Gastroesophageal sphincter (tissue), 3 donors: ENCODE data around the gene RBM19.

Experiments used
- POLR2A ChIP-seq, 2 donors: fragments of 450-650 bp; IDR thresholded peaks; one replicate each; pipeline ENCODE4 v1.6.1; 2017; ENCODE audit warnings: antibody characterized with exemption in 2 of 2, mild to moderate bottlenecking in 2 of 2, moderate library complexity in 1 of 2
- POLR2AphosphoS5 ChIP-seq: sonication (generic); formaldehyde crosslinking; IDR thresholded peaks from one replicate; pipeline ENCODE4 v1.6.1; 2017; ENCODE audit warnings: antibody characterized with exemption
- TF ChIP-seq, protein P1 (sequence below), 4 experiments: fragments of 200-600 bp in 2 of 4; fragments of 450-650 bp in 2 of 4; sonication (generic) in 1 of 4; IDR thresholded peaks; one replicate each; pipeline ENCODE4 v1.5.1; 2017 to 2019; ENCODE audit warnings: antibody characterized with exemption in 4 of 4, mild to moderate bottlenecking in 2 of 4, moderate library complexity in 2 of 4

GRCh38 chr12:113779774-113780173, 186.4 kb downstream of the RBM19 start:
- TF ChIP-seq, protein P1, sequence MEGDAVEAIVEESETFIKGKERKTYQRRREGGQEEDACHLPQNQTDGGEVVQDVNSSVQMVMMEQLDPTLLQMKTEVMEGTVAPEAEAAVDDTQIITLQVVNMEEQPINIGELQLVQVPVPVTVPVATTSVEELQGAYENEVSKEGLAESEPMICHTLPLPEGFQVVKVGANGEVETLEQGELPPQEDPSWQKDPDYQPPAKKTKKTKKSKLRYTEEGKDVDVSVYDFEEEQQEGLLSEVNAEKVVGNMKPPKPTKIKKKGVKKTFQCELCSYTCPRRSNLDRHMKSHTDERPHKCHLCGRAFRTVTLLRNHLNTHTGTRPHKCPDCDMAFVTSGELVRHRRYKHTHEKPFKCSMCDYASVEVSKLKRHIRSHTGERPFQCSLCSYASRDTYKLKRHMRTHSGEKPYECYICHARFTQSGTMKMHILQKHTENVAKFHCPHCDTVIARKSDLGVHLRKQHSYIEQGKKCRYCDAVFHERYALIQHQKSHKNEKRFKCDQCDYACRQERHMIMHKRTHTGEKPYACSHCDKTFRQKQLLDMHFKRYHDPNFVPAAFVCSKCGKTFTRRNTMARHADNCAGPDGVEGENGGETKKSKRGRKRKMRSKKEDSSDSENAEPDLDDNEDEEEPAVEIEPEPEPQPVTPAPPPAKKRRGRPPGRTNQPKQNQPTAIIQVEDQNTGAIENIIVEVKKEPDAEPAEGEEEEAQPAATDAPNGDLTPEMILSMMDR (IDR thresholded peaks at IDR 0.05): no peak
- TF ChIP-seq POLR2AphosphoS5: no peak
- TF ChIP-seq POLR2A (IDR thresholded peaks at IDR 0.05): no peak
